PC-9 (cell line): ENCODE data around the gene DCP1B. TPM values are rescaled to one million over a fixed set of nuclear protein-coding genes. Genes with fewer than 3 reads are reported as not detected.

ENCODE experiments used
- BruUV-seq: library from RNA; stranded (reverse); fragments of 400-500 nt; replicated peaks from 2 replicates; lab custom pipeline; 2021; lab: Mats Ljungman, UMichigan
- CTCF ChIA-PET: fragments of 300-600 bp; sonication (Branson Sonifier 250); formaldehyde crosslinking; loops from one replicate; lab custom pipeline; 2022; ENCODE audit warnings: antibody characterized with exemption; lab: Charles Lee
- POLR2A ChIA-PET: fragments of 300-600 bp; sonication (Branson Sonifier 250); formaldehyde crosslinking; loops from one replicate; lab custom pipeline; 2022; ENCODE audit warnings: antibody characterized with exemption; ENCODE audit not compliant: unreplicated experiment; lab: Charles Lee
- DNase-seq, 2 experiments: peaks; one replicate each; pipeline versions ENCODE4 v3.0.0 to v3.0.0-alpha.2; 2015 to 2022; ENCODE audit warnings: mixed read lengths in 1 of 2
- H2AFZ ChIP-seq: fragments of 200-600 bp; sonication (generic); 2 replicates; pipeline ENCODE4 v1.8.1; 2017; ENCODE audit warnings: antibody characterized with exemption
- H3F3A ChIP-seq: fragments of 200-600 bp; sonication (generic); 2 replicates; pipeline ENCODE4 v1.8.1; 2017; ENCODE audit warnings: antibody characterized with exemption, mild to moderate bottlenecking, low read depth; ENCODE audit not compliant: insufficient read depth
- H3K27ac ChIP-seq: fragments of 200-600 bp; sonication (generic); 2 replicates; pipeline ENCODE4 v1.6.1; 2016; ENCODE audit warnings: mixed run types
- H3K27me3 ChIP-seq: fragments of 200-600 bp; sonication (generic); 2 replicates; pipeline ENCODE4 v1.6.1; 2016; ENCODE audit warnings: low read depth, mixed run types; ENCODE audit not compliant: insufficient read depth
- H3K36me3 ChIP-seq: fragments of 200-600 bp; sonication (generic); 2 replicates; pipeline ENCODE4 v1.6.1; 2016; ENCODE audit warnings: low read depth, mixed run types
- H3K4me1 ChIP-seq: fragments of 200-600 bp; sonication (generic); replicated peaks from 2 replicates; pipeline ENCODE4 v1.6.1; 2016; ENCODE audit warnings: mixed run types; ENCODE audit not compliant: insufficient read depth
- H3K4me2 ChIP-seq: fragments of 200-600 bp; sonication (generic); 2 replicates; pipeline ENCODE4 v1.6.1; 2017; ENCODE audit warnings: mixed run types
- H3K4me3 ChIP-seq: fragments of 200-600 bp; sonication (generic); 2 replicates; pipeline ENCODE4 v1.6.1; 2016; ENCODE audit warnings: mixed run types
- H3K79me2 ChIP-seq: fragments of 200-600 bp; sonication (generic); 2 replicates; pipeline ENCODE4 v1.6.1; 2017; ENCODE audit warnings: low read depth, mixed run types
- H3K9me2 ChIP-seq: fragments of 200-600 bp; sonication (generic); 2 replicates; pipeline ENCODE4 v1.8.1; 2017; ENCODE audit warnings: mild to moderate bottlenecking; ENCODE audit not compliant: insufficient read depth
- H3K9me3 ChIP-seq: fragments of 200-600 bp; sonication (generic); 2 replicates; pipeline ENCODE4 v1.8.1; 2016; ENCODE audit warnings: low read depth; ENCODE audit not compliant: insufficient read depth
- H4K20me1 ChIP-seq: fragments of 200-600 bp; sonication (generic); 2 replicates; pipeline ENCODE4 v1.8.1; 2017; ENCODE audit not compliant: insufficient read depth
- EZH2 ChIP-seq: fragments of 200-600 bp; sonication (generic); IDR thresholded peaks from 2 replicates; pipeline ENCODE4 v1.8.0; 2017; ENCODE audit warnings: antibody characterized with exemption, low read depth
- intact Hi-C: fragments of 100-400 bp; cut with micrococcal nuclease; formaldehyde crosslinking; loops from one replicate; pipeline ENCODE4 v1.10.0; 2022; ENCODE audit not compliant: unreplicated experiment
- total RNA-seq: library from RNA; stranded (reverse); gene quantifications from 2 replicates; pipeline ENCODE4 v1.2.3, GENCODE V29; 2021
- TF ChIP-seq, protein P1 (sequence below): fragments of 200-600 bp; sonication (generic); conservative IDR thresholded peaks from 2 replicates; pipeline ENCODE4 v1.6.1; 2017; ENCODE audit warnings: mixed run types, antibody characterized with exemption, mild to moderate bottlenecking, moderate library complexity

The DCP1B gene
- total RNA-seq, 1 experiment from 2014 or later, result 6.8 TPM

- no peak for DNase-seq
- no peak overlapping the region for H3K4me2 ChIP-seq
- 0 out of 2 replicates have a peak, but pooled peaks cover 6% of the 10 kb centered on the region for H4K20me1 ChIP-seq
- CTCF ChIA-PET, result no interaction called here
- H3K9me2 ChIP-seq, result no peaks in the 10 kb centered on the region
- H3K79me2 ChIP-seq, result no peaks in the 10 kb centered on the region
- H2AFZ ChIP-seq, result no peak overlapping the region
- TF ChIP-seq EZH2, result no peak
- TF ChIP-seq, protein P1, sequence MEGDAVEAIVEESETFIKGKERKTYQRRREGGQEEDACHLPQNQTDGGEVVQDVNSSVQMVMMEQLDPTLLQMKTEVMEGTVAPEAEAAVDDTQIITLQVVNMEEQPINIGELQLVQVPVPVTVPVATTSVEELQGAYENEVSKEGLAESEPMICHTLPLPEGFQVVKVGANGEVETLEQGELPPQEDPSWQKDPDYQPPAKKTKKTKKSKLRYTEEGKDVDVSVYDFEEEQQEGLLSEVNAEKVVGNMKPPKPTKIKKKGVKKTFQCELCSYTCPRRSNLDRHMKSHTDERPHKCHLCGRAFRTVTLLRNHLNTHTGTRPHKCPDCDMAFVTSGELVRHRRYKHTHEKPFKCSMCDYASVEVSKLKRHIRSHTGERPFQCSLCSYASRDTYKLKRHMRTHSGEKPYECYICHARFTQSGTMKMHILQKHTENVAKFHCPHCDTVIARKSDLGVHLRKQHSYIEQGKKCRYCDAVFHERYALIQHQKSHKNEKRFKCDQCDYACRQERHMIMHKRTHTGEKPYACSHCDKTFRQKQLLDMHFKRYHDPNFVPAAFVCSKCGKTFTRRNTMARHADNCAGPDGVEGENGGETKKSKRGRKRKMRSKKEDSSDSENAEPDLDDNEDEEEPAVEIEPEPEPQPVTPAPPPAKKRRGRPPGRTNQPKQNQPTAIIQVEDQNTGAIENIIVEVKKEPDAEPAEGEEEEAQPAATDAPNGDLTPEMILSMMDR, result no peak
- peaks cover 15% of the 10 kb centered on the region for H3K9me3 ChIP-seq
- H3K27ac ChIP-seq, result no peak overlapping the region
- no peaks in the 10 kb centered on the region for H3K27me3 ChIP-seq
- no peaks in the 10 kb centered on the region for H3K36me3 ChIP-seq
- no peak overlapping the region for H3K4me3 ChIP-seq
- no peaks in the 10 kb centered on the region for H3K4me1 ChIP-seq
- POLR2A ChIA-PET, result no interaction called here
- intact Hi-C loops, result no loop called here
- no peaks in the 10 kb centered on the region for H3F3A ChIP-seq
- no TSS peak for BruUV-seq
Observed at GRCh38 chr12:1989111-1989510, 15.1 kb downstream of the DCP1B start.

DNA sequence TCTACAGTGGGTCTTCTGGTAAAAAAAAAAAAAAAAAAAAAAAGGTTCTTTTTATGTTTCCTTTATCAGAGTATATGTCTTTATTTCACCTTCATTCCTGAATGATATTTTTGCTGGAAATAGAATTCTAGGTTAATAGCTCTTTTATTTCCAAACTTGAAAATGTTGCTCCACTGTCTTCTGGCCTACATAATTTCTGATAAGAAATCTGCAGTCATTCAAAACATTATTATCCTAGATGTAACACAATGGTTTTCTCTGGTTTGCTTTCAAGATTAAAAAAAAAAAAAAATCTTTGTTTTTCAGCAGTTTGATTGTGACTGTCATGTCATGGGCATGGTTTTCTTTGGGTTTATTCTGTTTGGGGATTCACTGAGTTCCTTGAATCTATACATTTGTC is 19.5 kb downstream of the DCP1B start:
- TF ChIP-seq, protein P1, result no peak
- no peak for TF ChIP-seq EZH2
- Histone ChIP-seq H2AFZ (no peak overlapping the region), H3K4me3 (no peak overlapping the region), H3K27me3 (no peaks in the 10 kb centered on the region), H4K20me1 (no peaks in the 10 kb centered on the region), H3F3A (no peaks in the 10 kb centered on the region), H3K79me2 (no peaks in the 10 kb centered on the region), H3K4me1 (no peaks in the 10 kb centered on the region), H3K27ac (no peak overlapping the region), H3K9me3 (peaks cover 18% of the 10 kb centered on the region), H3K36me3 (no peaks in the 10 kb centered on the region), H3K9me2 (no peaks in the 10 kb centered on the region), H3K4me2 (no peak overlapping the region)
- POLR2A ChIA-PET, result no interaction called here
- intact Hi-C loops, result no loop called here
- no TSS peak for BruUV-seq
- DNase-seq, result no peak
- CTCF ChIA-PET, result no interaction called here

- no peak overlapping the region for H3K27ac ChIP-seq
- no TSS peak for BruUV-seq
- H3K36me3 ChIP-seq, result no peaks in the 10 kb centered on the region
- intact Hi-C loops, result no loop called here
- TF ChIP-seq, protein P1, result no peak
- no peak for TF ChIP-seq EZH2
- no peaks in the 10 kb centered on the region for H4K20me1 ChIP-seq
- H3K4me2 ChIP-seq, result no peak overlapping the region
- no peaks in the 10 kb centered on the region for H3F3A ChIP-seq
- H3K4me3 ChIP-seq, result no peak overlapping the region
- H3K9me2 ChIP-seq, result no peaks in the 10 kb centered on the region
- POLR2A ChIA-PET, result no interaction called here
- CTCF ChIA-PET, result no interaction called here
- no peak for DNase-seq
- H3K9me3 ChIP-seq, result peaks cover 14% of the 10 kb centered on the region
- no peaks in the 10 kb centered on the region for H3K4me1 ChIP-seq
- H3K79me2 ChIP-seq, result no peaks in the 10 kb centered on the region
- H3K27me3 ChIP-seq, result no peaks in the 10 kb centered on the region
- no peak overlapping the region for H2AFZ ChIP-seq
Observed at GRCh38 chr12:1980282-1980681, 24.0 kb downstream of the DCP1B start.
